ENCODE results near the gene MYO5B.
A peak's percentile ranks its signal among the peaks of the same experiment; 100 is the strongest.

MYO5B gene

GRCh38 chr18:49967636-49968313 is 227.2 kb downstream of the MYO5B start:
- DNase-seq (ENCODE audit: low read depth), result no peak

GRCh38 chr18:49967171-49967570 is 227.8 kb downstream of the MYO5B start:
- DNase-seq (ENCODE audit: low read depth), result no peak

- no peak for DNase-seq (ENCODE audit: low read depth)
Measured at GRCh38 chr18:49966090-49966489, 228.9 kb downstream of the MYO5B start.

GRCh38 chr18:49963217-49963616 is 231.7 kb downstream of the MYO5B start:
- DNase-seq (ENCODE audit: low read depth), result no peak

GRCh38 chr18:49961271-49961670 is 233.7 kb downstream of the MYO5B start:
- DNase-seq (ENCODE audit: low read depth), result no peak

GRCh38 chr18:49960376-49960775 is 234.6 kb downstream of the MYO5B start:
- no peak for DNase-seq (ENCODE audit: low read depth)

- DNase-seq (ENCODE audit: low read depth), result no peak
Measured at GRCh38 chr18:49959176-49959575, 235.8 kb downstream of the MYO5B start.

GRCh38 chr18:49955263-49955662 is 239.7 kb downstream of the MYO5B start:
- DNase-seq (ENCODE audit: low read depth), result no peak

- DNase-seq (ENCODE audit: low read depth), result no peak
Measured at GRCh38 chr18:49953391-49953790, 241.6 kb downstream of the MYO5B start.

- DNase-seq (ENCODE audit: low read depth), result no peak
Measured at GRCh38 chr18:49949951-49950395, 245.0 kb downstream of the MYO5B start.

GRCh38 chr18:49948975-49949374 is 246.0 kb downstream of the MYO5B start:
- DNase-seq (ENCODE audit: low read depth), result no peak

- DNase-seq (ENCODE audit: low read depth), result no peak
Measured at GRCh38 chr18:49944663-49945062, 250.3 kb downstream of the MYO5B start.

GRCh38 chr18:49936821-49937220 is 258.1 kb downstream of the MYO5B start:
- DNase-seq (ENCODE audit: low read depth), result no peak

GRCh38 chr18:49935215-49935614 is 259.7 kb downstream of the MYO5B start:
- no peak for DNase-seq (ENCODE audit: low read depth)

- DNase-seq (ENCODE audit: low read depth), result no peak
Measured at GRCh38 chr18:49934457-49934856, 260.5 kb downstream of the MYO5B start.

GRCh38 chr18:49933530-49934128 is 261.3 kb downstream of the MYO5B start:
- DNase-seq (ENCODE audit: low read depth), result peak; percentile 40

- no peak for DNase-seq (ENCODE audit: low read depth)
Measured at GRCh38 chr18:49931760-49932159, 263.2 kb downstream of the MYO5B start.

- DNase-seq (ENCODE audit: low read depth), result no peak
Measured at GRCh38 chr18:49931179-49931578, 263.8 kb downstream of the MYO5B start.

GRCh38 chr18:49926106-49926745 is 268.7 kb downstream of the MYO5B start:
- no peak for DNase-seq (ENCODE audit: low read depth)

- DNase-seq (ENCODE audit: low read depth), result no peak
Measured at GRCh38 chr18:49924293-49924983, 270.5 kb downstream of the MYO5B start.

- no peak for DNase-seq (ENCODE audit: low read depth)
Measured at GRCh38 chr18:49922228-49922627, 272.7 kb downstream of the MYO5B start.

GRCh38 chr18:49921318-49921985 is 273.5 kb downstream of the MYO5B start:
- no peak for DNase-seq (ENCODE audit: low read depth)
